A549 (cell line): ENCODE data around the gene SH2D4B. TPM values are rescaled to one million over a fixed set of nuclear protein-coding genes. Genes with fewer than 3 reads are reported as not detected.

ENCODE experiments used
- ATAC-seq, 2 experiments: fragments of 200-7000 bp in 1 of 2; fragments of >200 bp in 1 of 2; cut with Nextera tagmentation in 1 of 2; cut with Tn5 transposase in 1 of 2; 3 replicates each; pipeline versions ENCODE4 v1.8.0 to v1.9.1; 2018 to 2020; ENCODE audit warnings: mild to moderate bottlenecking in 1 of 2, moderate library complexity in 1 of 2
- CTCF ChIA-PET: fragments of 300-600 bp; sonication (Branson Sonifier 250); formaldehyde crosslinking; extraction: SDS; loops from one replicate; lab custom pipeline; 2021; ENCODE audit warnings: antibody characterized with exemption, inconsistent platforms; lab: Yijun Ruan, JAX
- POLR2A ChIA-PET: fragments of 350-600 bp; formaldehyde crosslinking; extraction: SDS; loops from one replicate; lab custom pipeline; 2021; ENCODE audit warnings: antibody characterized with exemption, inconsistent platforms; lab: Yijun Ruan, JAX
- DNase-seq, 2 experiments: peaks; one replicate each; pipeline versions ENCODE4 v3.0.0 to v3.0.0-alpha.2; 2011 to 2016; ENCODE audit warnings: low read depth in 1 of 2, low spot score in 1 of 2
- FAIRE-seq: peaks from 2 replicates; lab custom pipeline; 2011; peaks lifted over from hg19 to GRCh38; lab: Jason Lieb, UNC
- H3K27ac ChIP-seq, 2 experiments: fragments of >200 bp; sonication (Bioruptor Twin); formaldehyde crosslinking; 3 replicates each; pipeline ENCODE4 v1.5.1; 2016 to 2017
- H3K4me1 ChIP-seq: fragments of >200 bp; sonication (Bioruptor Twin); formaldehyde crosslinking; 3 replicates; pipeline ENCODE4 v1.6.1; 2016
- H3K4me2 ChIP-seq: fragments of >200 bp; sonication (Bioruptor Twin); formaldehyde crosslinking; 3 replicates; pipeline ENCODE4 v1.6.1; 2016
- H3K4me3 ChIP-seq: fragments of >200 bp; sonication (Bioruptor Twin); formaldehyde crosslinking; 3 replicates; pipeline ENCODE4 v1.5.1; 2016
- H3K9me3 ChIP-seq: fragments of >200 bp; sonication (Bioruptor Twin); formaldehyde crosslinking; 3 replicates; pipeline ENCODE4 v1.6.1; 2016
- CBX8 ChIP-seq: fragments of 200-600 bp; sonication (generic); IDR thresholded peaks from 2 replicates; pipeline ENCODE4 v1.6.1; 2016
- CEBPB ChIP-seq, 2 experiments: fragments of >200 bp in 1 of 2; sonication (Bioruptor Twin) in 1 of 2; formaldehyde crosslinking in 1 of 2; IDR thresholded peaks; 2 replicates each; pipeline ENCODE4 v1.6.1; 2012 to 2016
- CHD2 ChIP-seq: fragments of 150-350 bp; IDR thresholded peaks from 2 replicates; pipeline ENCODE4 v1.6.1; 2014; ENCODE audit warnings: low read length; ENCODE audit not compliant: partially characterized antibody
- CHD4 ChIP-seq: fragments of 200-600 bp; sonication (generic); IDR thresholded peaks from 2 replicates; pipeline ENCODE4 v1.6.1; 2016; ENCODE audit warnings: antibody characterized with exemption, mild to moderate bottlenecking, borderline replicate concordance
- EHF ChIP-seq: fragments of 250-450 bp; sonication (Bioruptor Pico); IDR thresholded peaks from 2 replicates; pipeline ENCODE4 v1.5.0; 2020; ENCODE audit warnings: mild to moderate bottlenecking
- EHMT2 ChIP-seq: fragments of 200-600 bp; sonication (generic); IDR thresholded peaks from 2 replicates; pipeline ENCODE4 v1.6.1; 2016; ENCODE audit warnings: antibody characterized with exemption, low read depth, mild to moderate bottlenecking, moderate library complexity
- EP300 ChIP-seq, 2 experiments: fragments of >200 bp; sonication (Bioruptor Twin); formaldehyde crosslinking; IDR thresholded peaks; 2 replicates in 1 of 2; 3 replicates in 1 of 2; pipeline ENCODE4 v1.6.1; 2016 to 2017
- ESRRA ChIP-seq: fragments of 150-350 bp; IDR thresholded peaks from 2 replicates; pipeline ENCODE4 v1.6.1; 2014; ENCODE audit warnings: mild to moderate bottlenecking, low read length, borderline replicate concordance
- FOSB ChIP-seq: fragments of 250-450 bp; sonication (Bioruptor Pico); IDR thresholded peaks from 2 replicates; pipeline ENCODE4 v1.5.0; 2020; ENCODE audit warnings: mild to moderate bottlenecking, moderate library complexity
- GATA3 ChIP-seq: IDR thresholded peaks from 2 replicates; pipeline ENCODE4 v1.6.1; 2012; ENCODE audit warnings: borderline replicate concordance
- HOXA7 ChIP-seq: fragments of 250-450 bp; sonication (Bioruptor Pico); IDR thresholded peaks from 2 replicates; pipeline ENCODE4 v1.5.0; 2020; ENCODE audit warnings: mild to moderate bottlenecking, moderate library complexity
- HOXB13 ChIP-seq: fragments of 250-450 bp; sonication (Bioruptor Pico); IDR thresholded peaks from 2 replicates; pipeline ENCODE4 v1.5.0; 2020; ENCODE audit warnings: low read depth, mild to moderate bottlenecking, moderate library complexity
- JUN ChIP-seq, 2 experiments: fragments of >200 bp; sonication (Bioruptor Twin); formaldehyde crosslinking; IDR thresholded peaks; 2 replicates in 1 of 2; 3 replicates in 1 of 2; pipeline ENCODE4 v1.6.1; 2016 to 2017
- JUNB ChIP-seq: fragments of >200 bp; sonication (Bioruptor Twin); formaldehyde crosslinking; IDR thresholded peaks from 2 replicates; pipeline ENCODE4 v1.6.1; 2016
- KDM5A ChIP-seq: fragments of 200-600 bp; sonication (generic); IDR thresholded peaks from 2 replicates; pipeline ENCODE4 v1.6.1; 2016; ENCODE audit warnings: antibody characterized with exemption, mild to moderate bottlenecking
- MAZ ChIP-seq: fragments of 150-350 bp; IDR thresholded peaks from 2 replicates; pipeline ENCODE4 v1.6.1; 2014; ENCODE audit warnings: antibody characterized with exemption, low read depth, low read length, borderline replicate concordance
- MYC ChIP-seq: IDR thresholded peaks from 2 replicates; pipeline ENCODE4 v1.6.1; 2012; ENCODE audit warnings: mild to moderate bottlenecking, inconsistent platforms, low read length, improper control_type of control experiment, borderline replicate concordance
- NR3C1 ChIP-seq: fragments of >200 bp; sonication (Bioruptor Twin); formaldehyde crosslinking; IDR thresholded peaks from 3 replicates; pipeline ENCODE4 v1.6.1; 2017
- PHF8 ChIP-seq: fragments of 200-600 bp; sonication (generic); IDR thresholded peaks from 2 replicates; pipeline ENCODE4 v1.6.1; 2016; ENCODE audit warnings: low read depth, mild to moderate bottlenecking, antibody characterized with exemption, moderate library complexity, borderline replicate concordance
- POLR2A ChIP-seq: IDR thresholded peaks from 2 replicates; pipeline ENCODE4 v1.6.1; 2012; ENCODE audit warnings: mild to moderate bottlenecking, low read length
- RAD21 ChIP-seq, 2 experiments: fragments of >200 bp in 1 of 2; sonication (Bioruptor Twin) in 1 of 2; formaldehyde crosslinking in 1 of 2; IDR thresholded peaks in 1 of 2; conservative IDR thresholded peaks in 1 of 2; 2 replicates in 1 of 2; 3 replicates in 1 of 2; pipeline ENCODE4 v1.6.1; 2012 to 2018; ENCODE audit warnings: inconsistent platforms in 1 of 2
- RFX5 ChIP-seq: fragments of 450-650 bp; IDR thresholded peaks from 2 replicates; pipeline ENCODE4 v1.7.1; 2014; ENCODE audit warnings: antibody characterized with exemption, mild to moderate bottlenecking, moderate library complexity
- SMC3 ChIP-seq: fragments of >200 bp; sonication (Bioruptor Twin); formaldehyde crosslinking; IDR thresholded peaks from 3 replicates; pipeline ENCODE4 v1.6.1; 2018; ENCODE audit warnings: inconsistent platforms
- WGBS: methylation state at CpG from one replicate; pipeline ENCODE4 v1.1.6; 2017; ENCODE audit errors: missing lambda C conversion rate; 5-methylcytosine and 5-hydroxymethylcytosine counted together
- polyA plus RNA-seq, 4 experiments: library from polyadenylated mRNA; depleted of rRNA in 3 of 4; stranded (reverse); fragments of >200 nt; fragmentation: RNase III in 1 of 4; extraction: RNeasy Plus Mini Kit Qiagen cat#74134 plus additional on column Dnase treatment in 1 of 4; gene quantifications; 2 replicates in 3 of 4; 3 replicates in 1 of 4; pipeline ENCODE4 v1.2.3, GENCODE V29; 2011 to 2017
- TF ChIP-seq, protein P1 (sequence below): fragments of 250-450 bp; sonication (Bioruptor Pico); IDR thresholded peaks from 2 replicates; pipeline ENCODE4 v1.5.0; 2021; ENCODE audit warnings: mild to moderate bottlenecking, moderate library complexity, borderline replicate concordance
- TF ChIP-seq, protein P2 (sequence below): IDR thresholded peaks from 2 replicates; pipeline ENCODE4 v1.6.1; 2012
- TF ChIP-seq, protein P3 (sequence below): fragments of >200 bp; sonication (Bioruptor Twin); formaldehyde crosslinking; IDR thresholded peaks from 2 replicates; pipeline ENCODE4 v1.6.1; 2016
- TF ChIP-seq, protein P4 (sequence below): IDR thresholded peaks from 2 replicates; pipeline ENCODE4 v1.6.1; 2012; ENCODE audit warnings: low read depth, borderline replicate concordance

SH2D4B gene
- polyA plus RNA-seq, 2 of the 4 experiments (the other 2 are of a cell fraction) = 0.01 to 0.12 TPM

DNA sequence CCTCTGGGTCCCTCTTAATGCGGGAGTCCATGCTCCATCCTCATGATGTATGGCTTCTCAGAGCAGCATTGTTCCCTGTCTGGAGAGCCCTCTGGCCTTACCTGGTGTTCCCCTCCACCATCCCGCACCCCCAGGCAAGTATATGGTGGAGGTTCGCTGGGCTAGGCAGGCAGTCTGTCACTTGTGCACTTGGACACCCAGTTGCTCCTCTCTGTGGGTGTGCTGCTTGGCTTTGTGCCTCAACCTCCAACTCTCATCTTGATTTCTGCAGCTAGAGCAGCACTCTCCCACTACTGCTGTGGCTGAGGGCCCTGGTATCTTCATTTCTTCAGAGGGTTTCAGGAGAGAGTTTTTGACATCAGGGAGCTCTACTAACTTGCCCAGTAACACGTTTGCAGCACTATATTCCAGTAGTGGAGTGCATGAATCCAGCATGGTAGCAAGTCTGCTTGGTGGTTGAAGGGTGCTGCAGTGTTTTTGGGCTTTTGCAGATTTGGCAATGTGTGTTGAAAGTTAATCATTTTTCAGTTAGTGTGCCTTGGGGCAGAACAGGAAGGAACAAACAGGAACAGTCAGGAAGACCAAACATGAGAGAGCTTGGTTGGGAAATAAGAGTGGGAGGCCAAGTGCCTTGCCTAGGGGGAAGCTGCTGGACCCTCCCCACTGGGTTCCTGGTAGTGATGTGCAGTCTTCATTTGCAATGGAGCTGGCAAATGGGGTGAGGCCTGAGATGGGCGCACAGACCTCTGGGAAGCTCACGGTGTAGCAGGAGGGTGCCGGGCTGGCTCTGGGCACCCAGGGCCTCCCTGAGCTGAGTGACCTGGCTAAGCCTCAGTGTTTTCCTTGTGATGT, 46.2 kb upstream of the SH2D4B start:
- no peaks in the 10 kb centered on the region for H3K9me3 ChIP-seq
- ChIA-PET CTCF (interaction anchor here (1.1 to 5.0 kb wide), 3 partner anchors 11 to 47 kb away, joined by 3 to 30 read pairs (median 26); no protein-coding TSS in a partner anchor), POLR2A (no interaction called here)
- ATAC-seq (peak; percentile 62 to 72), FAIRE-seq (no peak), DNase-seq (peak in 1 of 2 experiments; percentile 74)
- WGBS = 50% methylated on average over 7 of the region's 7 CpGs
- peaks cover 99% of the 10 kb centered on the region for H3K4me1 ChIP-seq
- TF ChIP-seq CEBPB (IDR thresholded peaks at IDR 0.05) (peak; percentile 81 to 82), HOXA7 (CRISPR knock-in tag) (no peak), EP300 (IDR thresholded peaks at IDR 0.05) (peak; percentile 59 to 79; a peak in 3 of 5 replicates), JUNB (peak; percentile 43; the same call in 1 of the 2 replicates), JUN (IDR thresholded peaks at IDR 0.05) (peak; percentile 72 to 81), MAZ (no peak), EHF (CRISPR knock-in tag) (no peak), RAD21 (conservative IDR thresholded peaks at IDR 0.05 in 1 of 2, IDR thresholded peaks at IDR 0.05 in 1 of 2) (peak in 1 of 2 experiments; percentile 44; a peak in 3 of 5 replicates), SMC3 (peak; percentile 39; the same call in 1 of the 3 replicates), GATA3 (peak; percentile 55)
- TF ChIP-seq, protein P1, sequence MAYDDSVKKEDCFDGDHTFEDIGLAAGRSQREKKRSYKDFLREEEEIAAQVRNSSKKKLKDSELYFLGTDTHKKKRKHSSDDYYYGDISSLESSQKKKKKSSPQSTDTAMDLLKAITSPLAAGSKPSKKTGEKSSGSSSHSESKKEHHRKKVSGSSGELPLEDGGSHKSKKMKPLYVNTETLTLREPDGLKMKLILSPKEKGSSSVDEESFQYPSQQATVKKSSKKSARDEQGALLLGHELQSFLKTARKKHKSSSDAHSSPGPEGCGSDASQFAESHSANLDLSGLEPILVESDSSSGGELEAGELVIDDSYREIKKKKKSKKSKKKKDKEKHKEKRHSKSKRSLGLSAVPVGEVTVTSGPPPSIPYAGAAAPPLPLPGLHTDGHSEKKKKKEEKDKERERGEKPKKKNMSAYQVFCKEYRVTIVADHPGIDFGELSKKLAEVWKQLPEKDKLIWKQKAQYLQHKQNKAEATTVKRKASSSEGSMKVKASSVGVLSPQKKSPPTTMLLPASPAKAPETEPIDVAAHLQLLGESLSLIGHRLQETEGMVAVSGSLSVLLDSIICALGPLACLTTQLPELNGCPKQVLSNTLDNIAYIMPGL (CRISPR knock-in tag) = no peak
- TF ChIP-seq, protein P2, sequence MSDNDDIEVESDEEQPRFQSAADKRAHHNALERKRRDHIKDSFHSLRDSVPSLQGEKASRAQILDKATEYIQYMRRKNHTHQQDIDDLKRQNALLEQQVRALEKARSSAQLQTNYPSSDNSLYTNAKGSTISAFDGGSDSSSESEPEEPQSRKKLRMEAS = peak; percentile 45; the same call in 1 of the 2 replicates
- TF ChIP-seq, protein P3, sequence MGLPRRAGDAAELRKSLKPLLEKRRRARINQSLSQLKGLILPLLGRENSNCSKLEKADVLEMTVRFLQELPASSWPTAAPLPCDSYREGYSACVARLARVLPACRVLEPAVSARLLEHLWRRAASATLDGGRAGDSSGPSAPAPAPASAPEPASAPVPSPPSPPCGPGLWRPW = 0 out of 2 replicates have a peak, but pooled peaks have one; percentile 20
- H3K27ac ChIP-seq = peak overlapping the region; percentile 90 to 100
- H3K4me2 ChIP-seq = peak overlapping the region; percentile 62
- H3K4me3 ChIP-seq = no peak overlapping the region

DNA sequence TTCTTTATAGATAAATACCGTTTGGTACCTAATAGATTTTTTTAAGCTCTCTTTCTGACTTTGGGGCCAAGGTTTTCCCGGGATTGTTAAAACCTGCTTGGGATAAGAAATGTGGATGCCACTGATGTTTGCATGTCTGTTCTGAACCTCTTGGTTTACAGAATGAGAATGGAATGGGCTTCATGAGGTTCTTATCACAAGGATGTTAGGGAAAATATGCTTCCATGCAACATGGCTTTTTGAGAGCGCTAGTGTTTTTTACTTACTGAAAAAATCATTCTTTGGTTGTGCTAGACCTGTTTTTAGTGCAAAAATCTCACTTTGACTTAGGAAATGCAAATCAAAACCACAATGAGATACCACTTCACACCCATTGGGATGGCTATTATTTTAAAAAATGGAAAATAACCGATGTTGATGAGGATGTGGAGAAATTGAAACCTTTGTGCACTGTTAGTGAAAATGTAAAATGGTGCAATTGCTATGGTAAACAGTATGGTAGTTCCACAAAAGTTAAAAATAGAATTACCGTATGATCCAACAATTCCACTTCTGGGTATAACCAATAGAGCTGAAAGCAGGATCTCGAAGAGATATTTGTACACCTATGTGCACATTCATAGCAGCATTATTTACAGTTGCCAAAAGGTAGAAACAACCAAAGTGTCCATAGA, 44.7 kb upstream of the SH2D4B start:
- no peak for DNase-seq
- ChIA-PET POLR2A (interaction anchor here (0.8 to 1.2 kb wide), 2 partner anchors 18 to 40 kb away, joined by 3 read pairs; no protein-coding TSS in a partner anchor), CTCF (interaction anchor here (1.0 to 5.0 kb wide), 4 partner anchors 12 to 48 kb away, joined by 3 to 30 read pairs (median 15); no protein-coding TSS in a partner anchor)
- Histone ChIP-seq H3K4me2 (peak overlapping the region; percentile 55), H3K27ac (peak overlapping the region; percentile 90 to 100), H3K4me3 (no peak overlapping the region), H3K4me1 (peaks cover 99% of the 10 kb centered on the region), H3K9me3 (no peaks in the 10 kb centered on the region)
- ATAC-seq = no peak
- TF ChIP-seq FOSB (CRISPR knock-in tag) (no peak), RFX5 (no peak), RAD21 (conservative IDR thresholded peaks at IDR 0.05 in 1 of 2, IDR thresholded peaks at IDR 0.05 in 1 of 2) (no peak), ESRRA (no peak), CBX8 (no peak), JUN (IDR thresholded peaks at IDR 0.05) (no peak), CEBPB (IDR thresholded peaks at IDR 0.05) (no peak), HOXB13 (no peak), KDM5A (no peak), MAZ (no peak), PHF8 (no peak), EHMT2 (no peak), MYC (no peak), POLR2A (no peak), NR3C1 (no peak), CHD4 (no peak), CHD2 (no peak)
- TF ChIP-seq, protein P4, sequence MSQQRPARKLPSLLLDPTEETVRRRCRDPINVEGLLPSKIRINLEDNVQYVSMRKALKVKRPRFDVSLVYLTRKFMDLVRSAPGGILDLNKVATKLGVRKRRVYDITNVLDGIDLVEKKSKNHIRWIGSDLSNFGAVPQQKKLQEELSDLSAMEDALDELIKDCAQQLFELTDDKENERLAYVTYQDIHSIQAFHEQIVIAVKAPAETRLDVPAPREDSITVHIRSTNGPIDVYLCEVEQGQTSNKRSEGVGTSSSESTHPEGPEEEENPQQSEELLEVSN = no peak
- FAIRE-seq = no peak
- 72% methylated on average over 6 of the region's 6 CpGs for WGBS
